PFSK-1 (cell line): ENCODE results near the gene CARMIL3.

Source experiments
- FOXP2 ChIP-seq: optimal IDR thresholded peaks from 2 replicates; pipeline ENCODE3; 2011; ENCODE audit warnings: borderline replicate concordance, control low read depth, inconsistent platforms; ENCODE audit not compliant: insufficient read depth; ENCODE audit errors: extremely low read length, extremely low read depth
- POLR2AphosphoS5 ChIP-seq: IDR thresholded peaks from 2 replicates; pipeline ENCODE4 v1.6.1; 2012; ENCODE audit warnings: low read depth, mild to moderate bottlenecking, control low read depth, low read length, moderate library complexity
- SIN3A ChIP-seq: IDR thresholded peaks from 2 replicates; pipeline ENCODE4 v1.6.1; 2012; ENCODE audit warnings: mild to moderate bottlenecking, low read length, moderate library complexity, borderline replicate concordance; ENCODE audit not compliant: insufficient read depth
- TAF1 ChIP-seq: IDR thresholded peaks from 2 replicates; pipeline ENCODE4 v1.6.1; 2012; ENCODE audit warnings: low read length, control low read depth, borderline replicate concordance; ENCODE audit not compliant: insufficient read depth
- TF ChIP-seq, protein P1 (sequence below), 2 experiments: IDR thresholded peaks; 2 replicates each; pipeline versions ENCODE4 v1.6.1 to v1.8.0; 2011 to 2012; ENCODE audit warnings: low read depth in 2 of 2, low read length in 2 of 2, control low read depth in 1 of 2, inconsistent platforms in 1 of 2, mild to moderate bottlenecking in 1 of 2, moderate library complexity in 1 of 2; ENCODE audit not compliant: insufficient read depth in 1 of 2

The CARMIL3 gene

DNA sequence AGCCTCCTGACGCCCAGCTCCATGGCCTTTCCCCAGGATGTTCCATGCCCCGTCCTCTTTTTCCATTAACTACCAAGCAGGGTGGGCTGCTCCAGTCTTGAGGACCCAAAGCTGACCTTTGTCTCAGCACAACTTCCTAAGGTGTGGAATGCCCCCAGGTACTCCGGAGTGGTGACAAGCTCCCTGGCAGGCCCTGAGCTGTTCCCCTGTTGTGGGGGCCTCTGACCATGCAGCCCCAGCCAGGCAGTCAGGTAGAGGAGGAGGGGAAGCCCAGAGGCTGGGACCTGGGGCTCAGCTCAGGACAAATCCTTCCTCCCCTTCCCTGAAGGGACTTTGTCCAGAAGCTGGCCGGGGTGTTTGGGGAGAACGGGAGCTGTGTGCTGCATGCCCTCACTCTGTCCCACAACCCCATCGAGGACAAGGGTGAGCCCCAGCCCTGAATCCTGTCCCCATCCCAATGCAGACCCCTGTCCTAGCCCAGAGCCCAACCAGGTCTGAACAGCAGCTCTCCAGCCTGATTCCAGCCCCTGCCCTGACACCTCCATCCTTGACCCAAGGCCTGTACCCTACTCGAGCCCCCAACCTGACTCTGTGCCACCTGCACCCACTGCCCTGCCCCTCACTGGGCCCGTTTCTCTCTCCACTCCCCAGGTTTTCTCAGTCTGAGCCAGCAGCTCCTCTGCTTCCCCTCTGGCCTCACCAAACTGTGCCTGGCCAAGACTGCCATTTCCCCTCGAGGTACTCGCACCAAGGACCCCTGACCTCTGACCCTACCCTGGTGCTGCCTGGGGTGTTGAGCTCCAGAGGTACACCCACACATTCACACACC lies 4.4 kb downstream of the CARMIL3 start:
- no peak for TF ChIP-seq TAF1
- TF ChIP-seq SIN3A: no peak
- no peak for TF ChIP-seq FOXP2
- TF ChIP-seq, protein P1, sequence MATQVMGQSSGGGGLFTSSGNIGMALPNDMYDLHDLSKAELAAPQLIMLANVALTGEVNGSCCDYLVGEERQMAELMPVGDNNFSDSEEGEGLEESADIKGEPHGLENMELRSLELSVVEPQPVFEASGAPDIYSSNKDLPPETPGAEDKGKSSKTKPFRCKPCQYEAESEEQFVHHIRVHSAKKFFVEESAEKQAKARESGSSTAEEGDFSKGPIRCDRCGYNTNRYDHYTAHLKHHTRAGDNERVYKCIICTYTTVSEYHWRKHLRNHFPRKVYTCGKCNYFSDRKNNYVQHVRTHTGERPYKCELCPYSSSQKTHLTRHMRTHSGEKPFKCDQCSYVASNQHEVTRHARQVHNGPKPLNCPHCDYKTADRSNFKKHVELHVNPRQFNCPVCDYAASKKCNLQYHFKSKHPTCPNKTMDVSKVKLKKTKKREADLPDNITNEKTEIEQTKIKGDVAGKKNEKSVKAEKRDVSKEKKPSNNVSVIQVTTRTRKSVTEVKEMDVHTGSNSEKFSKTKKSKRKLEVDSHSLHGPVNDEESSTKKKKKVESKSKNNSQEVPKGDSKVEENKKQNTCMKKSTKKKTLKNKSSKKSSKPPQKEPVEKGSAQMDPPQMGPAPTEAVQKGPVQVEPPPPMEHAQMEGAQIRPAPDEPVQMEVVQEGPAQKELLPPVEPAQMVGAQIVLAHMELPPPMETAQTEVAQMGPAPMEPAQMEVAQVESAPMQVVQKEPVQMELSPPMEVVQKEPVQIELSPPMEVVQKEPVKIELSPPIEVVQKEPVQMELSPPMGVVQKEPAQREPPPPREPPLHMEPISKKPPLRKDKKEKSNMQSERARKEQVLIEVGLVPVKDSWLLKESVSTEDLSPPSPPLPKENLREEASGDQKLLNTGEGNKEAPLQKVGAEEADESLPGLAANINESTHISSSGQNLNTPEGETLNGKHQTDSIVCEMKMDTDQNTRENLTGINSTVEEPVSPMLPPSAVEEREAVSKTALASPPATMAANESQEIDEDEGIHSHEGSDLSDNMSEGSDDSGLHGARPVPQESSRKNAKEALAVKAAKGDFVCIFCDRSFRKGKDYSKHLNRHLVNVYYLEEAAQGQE (IDR thresholded peaks at IDR 0.05; ENCODE audit: insufficient read depth in 1 of 2, low read depth in 2 of 2, low read length in 2 of 2): no peak
- no peak for TF ChIP-seq POLR2AphosphoS5

DNA sequence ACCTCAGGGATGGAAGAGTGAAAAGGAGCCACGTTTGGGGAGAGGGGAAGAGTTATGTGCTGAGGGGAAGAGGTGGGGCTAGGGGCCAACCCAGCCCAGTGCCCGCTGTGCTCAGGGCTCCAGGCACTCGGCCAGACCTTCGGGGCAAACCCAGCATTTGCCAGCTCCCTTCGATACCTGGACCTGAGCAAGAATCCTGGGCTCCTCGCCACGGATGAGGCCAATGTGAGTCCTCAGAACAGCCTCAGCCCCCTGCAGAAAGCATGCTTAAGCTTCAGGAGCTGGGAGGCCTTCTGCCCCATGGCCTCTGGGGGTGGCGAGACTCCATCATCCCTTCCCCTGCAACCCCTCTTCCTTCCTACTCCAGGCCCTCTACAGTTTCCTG lies 5.0 kb downstream of the CARMIL3 start:
- TF ChIP-seq TAF1 (no peak), FOXP2 (no peak), SIN3A (no peak), POLR2AphosphoS5 (no peak)
- TF ChIP-seq, protein P1 (IDR thresholded peaks at IDR 0.05; ENCODE audit: insufficient read depth in 1 of 2, low read depth in 2 of 2, low read length in 2 of 2): no peak

DNA sequence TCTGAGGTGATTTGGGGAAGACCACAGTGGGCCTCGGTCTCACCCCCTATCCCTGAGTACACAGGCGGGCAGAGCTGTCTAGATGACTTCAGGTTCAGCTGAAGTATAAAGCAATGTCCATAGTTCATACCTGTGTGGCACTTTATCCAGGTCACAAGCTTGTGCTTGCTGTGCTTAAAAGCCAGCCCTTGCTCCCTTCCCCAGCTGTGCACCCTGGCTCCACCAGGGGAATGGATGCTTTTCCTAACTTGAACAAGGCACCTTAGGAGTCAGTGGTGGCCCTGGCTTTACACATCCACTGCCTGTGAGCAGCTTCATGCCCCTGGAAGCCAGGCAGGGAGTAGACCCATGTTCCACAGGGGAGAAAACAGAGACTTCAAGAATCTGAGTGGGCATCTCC lies 5.5 kb downstream of the CARMIL3 start:
- TF ChIP-seq, protein P1 (IDR thresholded peaks at IDR 0.05; ENCODE audit: insufficient read depth in 1 of 2, low read depth in 2 of 2, low read length in 2 of 2): no peak
- TF ChIP-seq TAF1: no peak
- TF ChIP-seq FOXP2: no peak

DNA sequence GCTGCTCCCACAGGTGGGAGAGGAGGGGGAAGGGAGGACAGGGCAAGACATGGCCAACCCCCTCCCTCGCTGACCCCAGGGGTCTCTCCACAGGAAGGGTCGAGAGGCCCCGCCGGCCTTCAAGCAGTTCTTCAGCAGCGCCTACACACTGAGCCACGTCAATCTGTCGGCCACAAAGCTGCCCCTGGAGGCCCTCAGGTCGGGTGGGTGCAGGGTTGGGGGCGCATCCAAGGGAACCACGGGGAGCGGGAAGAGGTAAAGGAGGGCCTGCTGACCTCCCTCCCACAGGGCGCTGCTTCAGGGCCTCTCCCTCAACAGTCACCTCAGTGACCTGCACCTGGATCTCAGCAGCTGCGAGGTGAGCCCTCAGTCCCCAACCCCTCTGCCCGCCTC lies 6.1 kb downstream of the CARMIL3 start:
- TF ChIP-seq FOXP2: no peak
- TF ChIP-seq TAF1: no peak
- TF ChIP-seq, protein P1 (IDR thresholded peaks at IDR 0.05; ENCODE audit: insufficient read depth in 1 of 2, low read depth in 2 of 2, low read length in 2 of 2): no peak
- no peak for TF ChIP-seq SIN3A
- TF ChIP-seq POLR2AphosphoS5: no peak

DNA sequence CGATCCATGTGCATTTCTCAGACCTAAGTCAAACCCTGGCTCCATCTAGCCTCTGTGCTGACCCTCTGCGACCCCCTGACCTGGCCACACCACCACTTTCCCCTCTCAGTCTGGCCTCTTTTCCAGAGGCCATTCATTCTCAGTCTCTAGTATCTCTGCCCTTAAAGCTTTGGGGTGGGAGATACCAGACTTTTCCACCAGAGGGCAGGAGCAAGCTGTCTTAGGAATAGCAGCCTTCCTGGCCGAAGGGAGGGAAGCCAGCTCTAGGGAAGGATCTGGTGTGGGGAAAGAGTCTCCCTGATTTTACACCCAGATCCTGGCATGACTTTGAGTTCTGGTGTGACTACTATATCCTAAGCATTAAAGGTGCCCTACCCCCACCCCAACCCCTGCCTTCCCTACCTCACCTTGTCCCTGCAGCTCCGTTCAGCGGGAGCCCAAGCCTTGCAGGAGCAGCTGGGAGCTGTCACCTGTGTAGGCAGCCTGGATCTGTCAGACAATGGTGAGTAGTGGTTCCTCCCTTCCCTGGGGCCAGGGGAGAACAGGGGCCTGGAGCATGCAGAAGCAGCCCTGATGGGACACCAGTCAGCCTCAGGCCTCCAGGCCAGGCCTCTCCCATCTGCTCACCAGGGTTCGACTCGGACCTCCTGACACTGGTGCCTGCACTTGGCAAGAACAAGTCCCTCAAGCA lies 6.6 kb downstream of the CARMIL3 start:
- TF ChIP-seq, protein P1 (IDR thresholded peaks at IDR 0.05; ENCODE audit: insufficient read depth in 1 of 2, low read depth in 2 of 2, low read length in 2 of 2): no peak
- TF ChIP-seq FOXP2: no peak
- no peak for TF ChIP-seq SIN3A
- no peak for TF ChIP-seq POLR2AphosphoS5
- TF ChIP-seq TAF1: no peak
